ENCODE results near the gene TTC29.
"Not testable (repeated sequence)": the region's sequence is repeated elsewhere in the genome, so short reads cannot be mapped to it uniquely, and the experiment has no call there.

The TTC29 gene

DNA sequence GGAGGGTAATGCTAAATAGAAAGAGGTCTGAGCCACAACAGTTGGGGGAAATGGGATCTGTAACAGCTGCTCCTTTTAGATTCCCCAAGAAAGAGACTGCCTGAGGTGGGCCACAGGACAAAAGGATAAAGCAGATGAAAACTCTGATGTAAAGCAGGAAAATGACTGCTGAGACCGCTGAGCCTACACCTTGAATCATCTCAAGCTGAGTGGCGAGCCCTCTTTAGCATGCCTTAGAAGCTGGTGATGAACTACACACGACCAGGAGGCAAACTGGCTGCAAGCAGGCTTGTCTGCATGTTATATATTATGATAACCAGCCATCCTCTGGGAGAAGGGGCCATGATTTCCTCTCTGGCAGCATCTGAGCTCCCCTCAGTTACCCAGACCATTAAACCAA is 88.4 kb downstream of the TTC29 start:
- DNase-seq (ENCODE audit: low read depth in 2 of 2): no peak

DNA sequence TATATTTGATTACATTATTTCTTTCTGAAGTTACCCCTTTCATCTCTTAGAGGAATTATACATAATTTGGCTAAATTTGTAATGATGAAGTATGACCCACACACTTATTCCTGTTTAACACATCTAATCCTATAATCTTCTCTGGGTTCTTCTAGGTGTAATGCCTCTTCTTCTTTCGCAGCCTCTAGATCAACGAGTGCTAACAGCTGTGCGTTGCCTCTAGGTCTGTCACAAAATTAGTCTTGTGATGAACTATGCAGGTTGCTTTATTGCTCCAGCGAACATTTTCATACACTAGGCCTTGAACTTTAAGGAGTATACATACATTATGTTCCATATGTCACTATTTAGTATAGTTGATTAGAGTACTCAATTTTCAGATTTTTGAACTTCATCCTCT is 89.9 kb downstream of the TTC29 start:
- no peak for DNase-seq (ENCODE audit: low read depth in 2 of 2)

DNA sequence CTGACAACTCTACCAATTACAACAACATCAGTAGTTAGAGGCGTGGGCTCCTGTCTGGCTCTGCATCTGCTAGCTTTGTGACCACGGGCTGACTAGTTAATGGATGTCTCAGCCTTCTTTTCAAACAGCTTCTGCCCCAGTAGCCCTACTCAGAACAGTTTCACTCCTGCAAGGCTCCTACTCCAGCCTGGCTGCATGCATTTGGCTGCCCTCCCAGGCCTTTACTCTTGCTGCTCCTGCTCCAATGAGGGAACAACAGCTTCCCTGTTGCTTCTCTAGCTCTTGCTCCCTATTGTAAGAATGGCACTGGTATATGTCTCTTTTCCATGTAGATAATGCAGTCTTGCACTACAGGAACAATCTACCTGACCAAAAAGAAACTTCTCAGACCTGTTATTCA is 93.3 kb downstream of the TTC29 start:
- DNase-seq (ENCODE audit: low read depth in 2 of 2): no peak

DNA sequence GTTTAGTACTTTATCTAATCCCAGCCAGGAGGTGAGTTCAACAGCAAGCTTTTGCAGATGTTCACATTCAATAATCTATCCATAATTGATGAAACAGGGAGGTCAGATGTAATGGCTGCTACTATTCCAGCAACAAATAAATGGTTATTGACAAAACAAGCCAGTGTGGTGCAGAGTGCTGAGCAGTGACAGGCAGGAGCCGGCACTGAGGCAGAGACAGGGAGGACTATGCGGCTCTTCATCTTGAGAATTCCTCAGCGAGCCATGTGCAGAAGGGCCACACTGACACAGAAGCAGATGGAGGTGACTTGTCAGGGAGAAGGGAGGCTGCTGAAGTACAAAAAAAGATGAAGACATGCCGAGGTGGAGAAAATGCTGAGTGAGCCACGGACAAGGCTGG is 98.3 kb downstream of the TTC29 start:
- no peak for DNase-seq (ENCODE audit: low read depth in 2 of 2)

DNA sequence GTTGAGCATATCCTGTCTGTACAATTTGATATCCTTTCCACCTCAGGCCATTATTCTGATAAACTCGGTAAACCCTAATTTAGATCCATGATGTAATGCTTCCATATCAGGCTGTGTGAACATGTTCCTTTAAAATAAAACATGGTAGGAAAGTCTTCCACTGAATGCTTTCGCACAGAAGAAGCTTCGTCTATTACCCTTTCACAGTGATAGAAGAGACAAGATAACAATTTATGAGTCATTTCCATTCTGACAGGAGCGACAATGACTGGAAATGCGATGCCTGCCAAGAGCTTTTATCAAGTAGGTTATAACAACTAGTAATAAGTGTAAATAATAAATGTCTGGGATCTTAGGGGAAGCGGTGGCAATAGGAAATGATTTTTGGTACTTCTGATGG is 98.8 kb downstream of the TTC29 start:
- no peak for DNase-seq (ENCODE audit: low read depth in 2 of 2)

DNA sequence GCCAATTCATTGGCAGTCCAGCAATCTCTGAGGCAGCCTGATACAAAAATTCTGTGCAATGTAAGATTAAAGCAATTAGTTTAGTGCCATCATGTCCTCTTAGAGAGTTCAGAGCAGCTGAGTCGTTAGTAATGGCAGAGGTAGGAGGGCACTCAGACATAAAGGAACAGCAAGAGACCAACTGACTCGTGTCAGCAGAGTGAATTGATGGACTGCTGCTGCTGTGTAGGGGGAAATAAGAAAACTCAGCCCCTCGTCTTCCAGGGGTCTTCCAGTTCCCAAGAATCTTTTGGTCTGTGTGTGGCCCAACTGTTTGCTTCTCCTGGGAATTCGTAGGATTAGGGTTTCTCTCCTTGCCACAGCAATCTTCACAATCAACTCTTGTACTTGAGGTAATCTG is 100.9 kb downstream of the TTC29 start:
- DNase-seq (ENCODE audit: low read depth in 2 of 2): no peak

DNA sequence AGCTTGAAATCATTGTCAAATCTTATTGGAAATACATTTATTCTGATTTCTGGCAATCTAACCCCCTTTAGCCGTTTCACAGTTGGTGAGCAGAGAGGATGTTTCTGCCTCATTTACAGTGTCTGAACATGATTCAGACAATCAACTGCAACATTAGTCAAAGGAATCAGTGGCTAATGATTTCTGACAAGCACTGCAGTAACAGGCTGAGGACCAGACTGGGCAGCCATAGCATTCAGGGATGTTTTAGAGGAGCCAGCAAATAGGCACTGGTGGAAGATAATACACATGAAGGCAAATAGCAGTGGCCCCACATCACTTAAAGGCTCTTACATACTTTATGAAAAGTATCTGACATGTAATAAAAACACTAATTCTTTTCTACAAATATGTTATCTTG is 102.8 kb downstream of the TTC29 start:
- no peak for DNase-seq (ENCODE audit: low read depth in 2 of 2)

DNA sequence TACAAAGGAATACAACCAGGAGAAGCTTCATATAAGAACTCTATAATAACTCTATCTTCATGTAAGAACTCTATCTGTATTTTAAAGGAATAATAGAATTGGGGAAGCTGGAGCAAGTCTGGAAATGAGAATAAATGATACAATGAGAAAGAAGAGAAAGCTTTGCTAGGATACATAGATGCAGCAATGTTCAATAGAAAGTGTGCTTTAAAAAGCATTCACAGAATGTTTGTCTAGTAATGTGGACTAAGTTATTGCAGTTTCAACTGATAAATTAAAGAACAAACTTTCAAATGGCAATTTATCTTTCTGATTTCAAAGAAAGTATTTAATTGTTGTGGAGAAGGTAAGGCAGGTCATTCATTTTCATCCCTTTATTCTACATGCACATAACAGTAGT is 104.9 kb downstream of the TTC29 start:
- DNase-seq (ENCODE audit: low read depth in 2 of 2): no peak

DNA sequence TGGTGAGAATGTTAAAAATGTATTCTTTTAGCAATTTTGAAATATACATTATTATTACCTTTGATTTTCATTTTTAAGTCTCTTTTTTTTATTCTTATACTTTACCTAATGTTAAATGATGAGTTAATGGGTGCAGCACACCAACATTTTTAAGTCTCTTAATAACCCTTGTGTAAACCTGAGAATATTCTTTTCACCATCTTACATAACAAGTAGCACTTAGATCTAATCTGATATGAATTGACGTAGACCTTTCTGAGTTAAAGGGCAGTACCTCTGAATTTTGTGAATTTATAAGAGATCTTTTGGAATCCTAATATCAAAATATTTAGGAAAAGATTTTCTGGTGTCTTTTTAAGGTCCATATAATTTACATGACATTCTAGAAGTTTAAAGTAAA is 110.6 kb downstream of the TTC29 start:
- DNase-seq (ENCODE audit: low read depth in 2 of 2): no peak

DNA sequence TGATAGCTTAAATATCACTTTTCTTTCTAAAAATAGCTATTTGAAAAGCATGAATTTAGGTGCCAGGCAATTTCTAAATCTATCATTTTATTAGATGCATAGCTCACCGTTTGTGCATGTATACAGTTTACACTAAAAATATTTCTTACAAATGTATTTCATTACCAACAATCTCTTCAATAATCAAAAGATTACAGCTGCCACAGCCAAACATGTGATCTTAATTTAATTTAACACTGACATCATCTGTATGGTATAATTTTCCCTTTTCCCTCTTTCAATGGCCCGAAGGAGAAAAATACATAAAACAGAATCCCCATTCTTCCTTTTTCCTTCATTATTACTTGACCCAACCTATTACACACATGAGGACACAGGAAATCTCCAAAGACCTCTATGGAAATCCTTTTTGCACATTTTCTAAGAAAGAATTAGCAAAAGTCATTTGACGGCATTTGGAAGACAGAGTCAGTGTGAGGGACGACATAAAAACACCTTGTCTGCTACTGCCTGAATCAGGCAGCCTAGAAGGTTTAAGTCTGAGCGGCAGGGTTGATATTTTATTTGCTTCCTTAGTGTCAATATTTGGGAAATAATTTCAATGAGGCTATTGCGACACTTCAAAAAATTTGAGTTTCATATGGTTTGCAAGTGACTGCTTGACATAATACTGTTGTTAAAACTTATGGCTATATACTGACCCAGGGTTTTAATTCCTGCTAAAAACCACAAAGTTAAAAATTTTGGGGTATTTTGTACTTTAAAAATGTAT is 111.2 kb downstream of the TTC29 start:
- DNase-seq (ENCODE audit: low read depth in 2 of 2): no peak

DNA sequence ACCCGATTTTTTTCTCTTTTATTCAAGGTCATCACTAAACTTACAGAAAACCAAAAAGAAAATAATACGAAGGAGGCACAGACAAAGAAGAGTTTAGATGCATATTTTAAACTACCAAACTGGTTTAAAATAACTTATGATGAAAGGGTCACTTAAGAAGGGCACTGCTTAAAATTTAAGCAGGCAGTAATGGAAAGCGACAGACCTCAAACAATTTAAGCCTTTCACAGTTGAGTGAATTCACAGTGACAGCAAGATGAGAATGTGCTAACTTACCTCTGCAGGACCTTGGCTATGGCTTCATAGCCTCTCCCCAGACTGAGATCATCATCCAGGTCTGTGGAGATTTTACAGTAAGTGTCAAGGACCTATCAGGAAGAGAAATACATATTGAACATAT is 112.1 kb downstream of the TTC29 start:
- no peak for DNase-seq (ENCODE audit: low read depth in 2 of 2)

DNA sequence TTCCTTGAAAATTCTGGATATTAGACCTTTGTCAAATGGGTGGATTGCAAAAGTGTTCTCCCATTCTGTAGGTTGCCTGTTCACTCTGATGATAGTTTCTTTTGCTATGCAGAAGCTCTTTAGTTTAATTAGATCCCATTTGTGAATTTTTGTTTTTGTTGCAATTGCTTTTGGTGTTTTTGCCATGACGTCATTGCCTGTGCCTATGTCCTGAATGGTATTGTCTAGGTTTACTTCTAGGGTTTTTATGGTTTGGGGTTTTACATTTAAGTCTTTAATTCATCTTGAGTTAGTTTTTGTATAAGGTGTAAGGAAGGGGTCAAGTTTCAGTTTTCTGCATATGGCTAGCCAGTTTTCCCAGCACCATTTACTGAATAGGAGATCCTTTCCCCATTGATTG is 122.7 kb downstream of the TTC29 start:
- DNase-seq (ENCODE audit: low read depth in 2 of 2): not testable (repeated sequence)

DNA sequence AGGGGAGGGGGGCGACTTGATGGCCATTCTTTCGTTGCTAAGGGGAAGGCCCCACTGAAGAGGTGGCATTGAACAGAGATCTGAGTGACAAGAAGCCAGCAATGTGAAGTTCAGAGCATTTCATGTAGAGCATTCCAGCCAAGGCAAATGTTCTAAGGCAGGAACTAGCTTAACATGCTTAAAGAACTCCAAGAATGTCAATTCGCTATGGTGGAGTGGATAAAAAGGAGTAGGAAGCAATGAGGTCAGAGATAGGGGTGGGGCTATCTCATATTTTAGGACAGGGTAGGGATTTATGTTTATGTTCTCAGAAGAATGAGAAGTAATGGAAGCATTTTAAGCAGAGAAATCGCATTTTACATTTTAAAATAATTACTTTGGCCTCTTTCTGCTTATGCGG is 130.9 kb downstream of the TTC29 start:
- no peak for DNase-seq (ENCODE audit: low read depth in 2 of 2)

DNA sequence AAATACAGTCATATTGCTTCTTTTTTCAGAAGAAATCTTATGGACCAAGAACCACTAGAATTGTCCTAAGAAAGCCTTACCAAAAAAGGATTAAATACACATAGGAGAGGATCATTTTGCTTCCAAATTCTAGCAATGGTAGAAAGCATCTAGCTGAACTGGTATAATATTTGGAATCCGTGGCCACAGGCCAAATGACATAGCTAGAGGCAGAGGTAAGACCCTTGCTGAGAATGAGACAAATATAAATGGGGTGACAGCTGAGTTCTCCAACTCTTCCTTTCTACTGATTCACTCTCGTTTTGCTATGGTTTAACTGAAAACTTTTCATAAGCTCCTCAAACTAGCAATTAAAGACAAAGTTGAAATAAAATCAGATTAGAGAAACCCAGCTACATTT is 150.0 kb downstream of the TTC29 start:
- no peak for DNase-seq (ENCODE audit: low read depth in 2 of 2)

DNA sequence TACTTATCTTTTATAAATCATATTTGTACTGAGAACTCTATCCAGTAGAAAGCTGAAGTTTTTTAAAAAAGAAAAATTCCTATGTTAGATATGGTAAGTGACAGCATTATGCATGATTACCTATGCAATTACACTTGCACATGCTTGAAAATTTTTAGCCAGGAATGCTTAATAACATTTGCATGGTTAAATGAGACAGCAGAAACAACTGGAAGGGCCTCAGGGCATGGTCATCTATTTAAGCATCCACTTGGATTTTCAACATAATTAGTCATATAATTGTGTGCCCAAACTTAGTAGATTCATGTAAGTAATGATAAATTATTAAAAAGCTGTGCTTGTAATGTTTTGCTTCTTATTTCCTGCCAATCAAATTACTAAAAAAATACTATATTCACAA is 151.9 kb downstream of the TTC29 start:
- no peak for DNase-seq (ENCODE audit: low read depth in 2 of 2)

DNA sequence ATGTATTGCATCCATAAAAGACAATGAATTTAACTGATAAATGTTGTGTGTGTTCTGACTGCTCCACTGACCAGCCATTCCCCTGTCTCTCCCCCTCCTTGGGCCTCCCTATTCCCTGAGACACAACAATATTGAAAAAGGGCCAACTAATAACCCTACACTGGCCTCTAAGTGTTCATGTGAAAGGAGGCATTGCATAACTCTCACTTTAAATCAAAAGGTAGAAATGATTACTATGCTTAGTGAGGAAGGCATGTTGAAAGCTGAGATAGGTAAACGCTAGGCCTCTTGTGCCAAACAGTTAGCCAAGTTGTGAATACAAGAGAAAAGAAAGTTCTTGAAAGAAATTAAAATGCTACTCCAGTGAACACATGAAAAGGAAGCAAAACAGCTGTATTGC is 154.2 kb downstream of the TTC29 start:
- no peak for DNase-seq (ENCODE audit: low read depth in 2 of 2)

DNA sequence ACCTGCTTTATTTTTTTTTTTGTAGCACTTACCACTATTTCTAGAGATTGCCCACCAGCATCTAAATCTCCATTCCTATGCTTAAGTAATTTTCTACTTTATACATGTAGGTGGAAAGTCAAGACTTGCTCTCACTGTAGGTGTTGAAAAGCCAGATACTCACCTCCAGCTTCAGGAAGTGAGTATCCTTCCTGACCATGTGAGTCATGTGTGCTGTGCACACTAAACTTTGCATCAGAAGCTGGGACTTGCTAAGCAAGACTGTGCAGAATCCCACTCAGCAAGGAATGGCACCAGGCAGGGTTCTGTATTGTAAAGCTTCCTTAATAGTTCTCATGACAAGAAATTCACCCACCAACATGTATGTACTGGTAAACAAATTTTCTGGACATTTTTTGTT is 155.1 kb downstream of the TTC29 start:
- no peak for DNase-seq (ENCODE audit: low read depth in 2 of 2)

DNA sequence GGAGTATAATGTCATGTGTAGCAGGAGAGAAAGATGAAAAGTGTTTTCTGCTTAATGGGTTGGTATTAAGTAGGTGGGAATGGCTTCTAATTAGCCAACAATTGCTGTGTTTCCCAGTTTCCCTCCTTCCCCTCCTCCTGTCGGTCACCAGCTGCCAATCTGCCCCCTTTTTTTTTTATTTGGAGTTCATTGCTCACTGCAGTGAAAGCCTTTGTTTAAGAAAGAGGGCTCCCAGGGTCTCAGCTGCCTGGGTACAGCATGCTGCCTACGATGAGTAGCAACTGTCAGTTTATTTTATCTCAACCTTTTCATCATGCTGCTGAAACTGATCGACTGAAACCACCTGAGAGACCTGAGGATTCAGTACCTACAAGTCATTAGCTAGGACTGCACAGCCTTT is 157.9 kb downstream of the TTC29 start:
- no peak for DNase-seq (ENCODE audit: low read depth in 2 of 2)

DNA sequence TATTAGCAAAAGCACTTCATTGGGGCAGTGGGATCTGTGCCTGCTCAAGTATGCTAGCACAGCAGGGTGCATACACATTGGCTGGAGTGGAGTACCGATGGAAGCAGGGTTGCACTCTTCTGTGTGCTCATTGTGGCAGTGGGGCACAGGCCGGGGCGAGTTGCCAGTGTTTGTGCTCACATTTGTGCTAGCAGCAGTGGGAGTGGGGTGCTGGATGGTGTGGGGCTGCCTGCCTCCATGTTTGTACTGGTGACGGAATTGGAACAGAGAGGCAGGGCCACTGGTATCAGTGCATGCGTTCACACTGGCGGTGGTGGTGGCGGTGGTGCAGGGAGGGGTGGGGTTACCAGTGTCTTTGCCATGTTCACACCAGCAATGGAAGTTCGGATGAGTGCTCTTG is 169.0 kb downstream of the TTC29 start:
- DNase-seq (ENCODE audit: low read depth in 2 of 2): no peak

DNA sequence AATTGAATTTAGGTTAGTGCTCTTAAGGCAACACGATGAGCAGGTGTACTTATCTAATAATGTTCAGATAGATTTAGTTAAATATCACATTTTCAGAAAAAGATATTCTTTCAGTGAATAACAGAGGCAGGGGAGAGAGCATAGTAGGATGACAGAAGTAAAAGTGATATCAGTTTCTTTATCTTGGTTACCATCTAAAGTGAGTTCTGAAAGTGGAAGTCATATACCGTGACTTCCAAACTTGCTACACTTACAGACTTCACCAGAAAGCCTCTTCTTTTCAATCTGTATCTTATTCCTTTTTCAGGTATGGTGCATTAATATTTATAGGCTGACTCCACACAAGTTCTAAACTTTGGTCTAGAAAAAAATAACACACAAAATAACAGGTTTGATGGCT is 182.1 kb downstream of the TTC29 start:
- no peak for DNase-seq (ENCODE audit: low read depth in 2 of 2)

DNA sequence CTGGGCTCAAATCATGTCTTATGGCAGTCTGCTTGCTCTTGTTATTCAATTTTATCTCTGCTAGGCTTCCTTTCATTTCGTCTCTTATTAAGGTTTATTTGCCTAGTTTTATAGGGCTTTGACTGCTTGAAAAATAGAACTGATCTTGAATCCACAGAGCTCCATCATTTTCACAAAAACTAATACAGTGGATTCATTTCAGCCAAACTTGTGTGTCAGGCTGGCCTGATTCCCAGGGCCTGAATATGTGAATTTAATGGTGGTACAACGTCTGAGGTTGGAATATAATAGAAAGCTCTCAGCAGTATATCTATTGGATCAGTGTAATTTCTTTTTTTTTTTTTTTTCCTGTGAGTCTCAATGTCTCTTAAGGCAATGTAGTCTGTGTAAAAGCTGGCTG is 183.6 kb downstream of the TTC29 start:
- DNase-seq (ENCODE audit: low read depth in 2 of 2): no peak

DNA sequence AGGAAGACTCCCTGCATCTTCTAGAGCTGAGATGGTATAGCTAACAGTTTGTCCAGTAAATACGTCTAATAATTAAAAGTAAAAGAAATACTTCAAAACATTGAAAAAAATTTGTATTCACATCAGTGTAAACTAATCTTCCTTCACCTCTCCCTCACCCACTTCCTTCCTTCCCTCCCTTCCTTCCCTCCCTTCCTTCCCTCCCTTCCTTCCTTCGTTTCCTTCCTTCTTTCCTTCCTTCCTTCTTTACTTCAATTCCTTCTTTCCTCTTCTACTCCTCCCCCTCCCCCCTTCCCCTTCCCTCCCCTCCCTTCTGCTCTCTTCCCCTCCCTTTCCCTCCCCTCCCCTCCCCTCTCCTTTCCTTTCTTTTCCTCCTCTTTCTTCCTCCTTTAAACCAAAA is 203.2 kb downstream of the TTC29 start:
- no peak for DNase-seq (ENCODE audit: low read depth in 2 of 2)

DNA sequence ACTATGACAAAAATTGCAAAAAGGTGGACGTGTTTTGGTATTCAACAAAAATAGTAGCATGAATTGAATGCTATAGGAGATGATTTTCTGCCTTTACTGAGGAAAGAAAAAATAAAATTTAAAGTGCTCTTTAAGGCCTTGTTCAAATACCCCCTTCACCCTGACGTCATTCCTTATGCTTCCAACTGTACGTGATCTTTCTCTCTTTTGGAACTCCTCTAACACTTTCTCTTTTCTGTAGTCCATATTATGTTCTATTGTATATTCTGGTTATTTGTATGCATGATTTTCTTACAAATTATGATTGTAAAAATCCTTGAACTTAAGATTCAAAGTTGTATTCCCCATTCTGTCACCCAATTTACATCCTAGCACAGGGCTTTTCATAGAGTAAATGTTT is 206.5 kb downstream of the TTC29 start:
- no peak for DNase-seq (ENCODE audit: low read depth in 2 of 2)

DNA sequence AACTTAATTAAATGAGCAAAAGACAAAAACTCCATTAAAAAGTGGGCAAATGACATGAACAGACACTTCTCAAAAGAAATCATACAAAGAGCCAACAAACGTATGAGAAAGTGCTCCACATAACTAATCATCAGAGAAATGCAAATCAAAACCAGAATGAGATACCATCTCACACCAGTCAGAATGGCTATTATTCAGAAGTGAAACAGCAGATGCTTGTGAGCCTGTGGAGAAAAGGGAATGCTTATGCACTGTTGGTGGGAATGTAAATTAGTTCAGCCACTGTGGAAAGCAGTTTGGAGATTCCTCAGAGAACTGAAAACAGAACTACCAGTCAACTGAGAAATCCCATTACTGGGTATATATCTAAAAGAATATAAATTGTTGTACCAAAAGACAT is 222.1 kb downstream of the TTC29 start:
- not testable (repeated sequence) for DNase-seq (ENCODE audit: low read depth in 2 of 2)
